HL-60 (cell line): Measurements from ENCODE around the gene ST7L.
"Not testable (repeated sequence)": the region's sequence is repeated elsewhere in the genome, so short reads cannot be mapped to it uniquely, and the experiment has no call there.

ENCODE experiments used
- DNase-seq, 2 experiments: peaks; one replicate each; pipeline ENCODE4 v3.0.0-alpha.2; 2010 to 2020; ENCODE audit warnings: low read depth in 1 of 2, low spot score in 1 of 2
- H3K27ac ChIP-seq: fragments of 250-450 bp; sonication (Bioruptor Pico); replicated peaks from 2 replicates; pipeline ENCODE4 v1.5.1; 2020; ENCODE audit warnings: mild to moderate bottlenecking, moderate library complexity
- H3K27me3 ChIP-seq: fragments of 250-450 bp; sonication (Bioruptor Pico); 2 replicates; pipeline ENCODE4 v1.5.1; 2021; ENCODE audit warnings: mild to moderate bottlenecking, moderate library complexity; ENCODE audit not compliant: insufficient read depth, poor library complexity, severe bottlenecking
- H3K4me3 ChIP-seq: replicated peaks from 2 replicates; pipeline ENCODE4 v1.5.1; 2011; ENCODE audit warnings: mild to moderate bottlenecking, control low read depth, low read length; ENCODE audit not compliant: insufficient read depth
- CTCF ChIP-seq: IDR thresholded peaks from one replicate; pipeline ENCODE4 v1.5.1; 2011; ENCODE audit warnings: low read length, control low read depth, inconsistent platforms; ENCODE audit not compliant: insufficient read depth
- GABPA ChIP-seq: IDR thresholded peaks from 2 replicates; pipeline ENCODE4 v1.6.1; 2012; ENCODE audit warnings: low read depth
- POLR2AphosphoS5 ChIP-seq: IDR thresholded peaks from 2 replicates; pipeline ENCODE4 v1.6.1; 2012; ENCODE audit warnings: low read depth
- REST ChIP-seq: IDR thresholded peaks from 2 replicates; pipeline ENCODE4 v1.6.1; 2012; ENCODE audit warnings: low read depth; ENCODE audit not compliant: insufficient replicate concordance
- SPI1 ChIP-seq: IDR thresholded peaks from 2 replicates; pipeline ENCODE4 v1.6.1; 2012; ENCODE audit warnings: low read depth, mild to moderate bottlenecking, borderline replicate concordance

Gene ST7L

GRCh38 chr1:112626193-112626592, 7.3 kb upstream of the ST7L start:
- Histone ChIP-seq H3K27me3 (no peaks in the 10 kb centered on the region), H3K4me3 (no peak overlapping the region), H3K27ac (no peak overlapping the region)
- no peak for DNase-seq
- TF ChIP-seq GABPA = no peak
- no peak for TF ChIP-seq REST
- no peak for TF ChIP-seq SPI1
- no peak for TF ChIP-seq CTCF
- no peak for TF ChIP-seq POLR2AphosphoS5

GRCh38 chr1:112625696-112626095, 6.8 kb upstream of the ST7L start:
- no peak for DNase-seq
- Histone ChIP-seq H3K4me3 (no peak overlapping the region), H3K27ac (no peak overlapping the region), H3K27me3 (no peaks in the 10 kb centered on the region)
- TF ChIP-seq CTCF = no peak
- TF ChIP-seq POLR2AphosphoS5 = no peak

- not testable (repeated sequence) for DNase-seq, H3K4me3 ChIP-seq, H3K27me3 ChIP-seq, H3K27ac ChIP-seq
Observed at GRCh38 chr1:112624493-112624892, 5.6 kb upstream of the ST7L start.

- no peak for DNase-seq
- TF ChIP-seq GABPA (no peak), CTCF (no peak), REST (no peak), SPI1 (no peak)
- H3K27me3 ChIP-seq = no peaks in the 10 kb centered on the region
- peak overlapping the region; percentile 73 for H3K4me3 ChIP-seq
- peak overlapping the region; percentile 99 for H3K27ac ChIP-seq
Observed at GRCh38 chr1:112620377-112620695, 1.4 kb upstream of the ST7L start.
